ENCODE data around the gene ASPDH. TPM values are rescaled to one million over a fixed set of nuclear protein-coding genes. Genes with fewer than 3 reads are reported as not detected.

Gene ASPDH
- total and polyA plus RNA-seq, 2 of the 13 experiments (the other 11 are each of a cell fraction or from before 2014, with no cell fraction given) = 2.2 to 3.3 TPM

GRCh38 chr19:50462970-50463369, 50.7 kb downstream of the ASPDH start:
- TF ChIP-seq ZFP36L2 (CRISPR knock-in tag; IDR thresholded peaks at IDR 0.05) = no peak
- no peak for TF ChIP-seq PPARG (CRISPR knock-in tag; conservative IDR thresholded peaks at IDR 0.05)
- TF ChIP-seq ZNF672 (CRISPR knock-in tag; IDR thresholded peaks at IDR 0.05) = no peak
- no peak for TF ChIP-seq ZNF768 (CRISPR knock-in tag; IDR thresholded peaks at IDR 0.05)
- no peak for TF ChIP-seq ZNF101 (CRISPR knock-in tag; IDR thresholded peaks at IDR 0.05; ENCODE audit: borderline replicate concordance, low read depth)
- peak; percentile 67 for TF ChIP-seq ZBTB40 (IDR thresholded peaks at IDR 0.05)
- peak; percentile 98 for TF ChIP-seq ZBTB40 (CRISPR knock-in tag; IDR thresholded peaks at IDR 0.05)
- CTCF ChIA-PET (ENCODE audit: low intra/inter-chr PET ratio, low total read pairs) = no interaction called here
- Histone ChIP-seq H4K20me1 (ENCODE audit: insufficient read depth, low read length) (no peaks in the 10 kb centered on the region), H3K9me3 (ENCODE audit: low read length) (no peaks in the 10 kb centered on the region), H3K4me2 (ENCODE audit: low read depth, low read length) (no peak overlapping the region), H3K36me3 (replicated peaks in 1 of 2; ENCODE audit: control insufficient read depth in 1 of 2, insufficient read depth in 2 of 2, low read length in 2 of 2) (no peaks in the 10 kb centered on the region), H3K27me3 (ENCODE audit: control insufficient read depth in 1 of 2, insufficient read depth in 2 of 2, low read length in 2 of 2) (no peaks in the 10 kb centered on the region), H3K4me1 (ENCODE audit: insufficient read depth, low read length) (peaks cover 55% of the 10 kb centered on the region), H3K9ac (ENCODE audit: insufficient read depth, low read depth, low read length) (no peak overlapping the region), H3K4me3 (replicated peaks in 1 of 3; ENCODE audit: insufficient read depth in 1 of 3, low read depth in 2 of 3, low read length in 3 of 3) (no peak overlapping the region), H2AFZ (ENCODE audit: low read length) (no peak overlapping the region), H3K27ac (ENCODE audit: extremely low read length, insufficient read depth, low read length) (no peak overlapping the region), H3K79me2 (ENCODE audit: insufficient read depth, low read length) (no peaks in the 10 kb centered on the region)
- no peak for DNase-seq (ENCODE audit: low spot score)
- BruUV-seq (replicated peaks) = no TSS peak
- intact Hi-C loops (cut with micrococcal nuclease; ENCODE audit: unreplicated experiment) = no loop called here
- no peak for FAIRE-seq
- 52% methylated on average over 6 of the region's 7 CpGs for WGBS (ENCODE audit: low lambda C conversion rate)
- ATAC-seq = no peak
- in situ Hi-C loops (cut with HindIII; ENCODE audit: extremely low pct_ligation_motif_present, low pct_unique_long_range_greater_than_20kb) = loop anchor here (10.0 kb wide), 1 partner anchor 88 kb away; the partner anchor contains the start of gene NR1H2
- POLR2A ChIA-PET = no interaction called here

Other genes with a start within 250 kb of the ASPDH start
- gene KCNC3, start 184.5 kb downstream of the ASPDH start, total RNA-seq (2016; rRNA removed; fragmentation: Illumina TruSeq; extraction: Trizol) = 0.24 and 0.29 TPM in 2 replicates
- 1.6 and 1.7 TPM in 2 replicates for gene KCNC3, start 184.5 kb downstream of the ASPDH start, polyA plus RNA-seq (2011; rRNA removed)
- not detected in 2 replicates for gene NAPSA, start 148.3 kb downstream of the ASPDH start, total RNA-seq (2016; rRNA removed; fragmentation: Illumina TruSeq; extraction: Trizol)
- not detected in 2 replicates for gene NAPSA, start 148.3 kb downstream of the ASPDH start, polyA plus RNA-seq (2011; rRNA removed)
- gene NR1H2, start 137.5 kb downstream of the ASPDH start, total RNA-seq (2016; rRNA removed; fragmentation: Illumina TruSeq; extraction: Trizol) = 11.7 and 13.5 TPM in 2 replicates
- 10.3 and 15.9 TPM in 2 replicates for gene NR1H2, start 137.5 kb downstream of the ASPDH start, polyA plus RNA-seq (2011; rRNA removed)
- gene POLD1, start 129.6 kb downstream of the ASPDH start, total RNA-seq (2016; rRNA removed; fragmentation: Illumina TruSeq; extraction: Trizol) = 39.5 and 54.0 TPM in 2 replicates
- gene POLD1, start 129.6 kb downstream of the ASPDH start, polyA plus RNA-seq (2011; rRNA removed) = 17.4 and 18.6 TPM in 2 replicates
- gene SPIB, start 95.0 kb downstream of the ASPDH start, total RNA-seq (2016; rRNA removed; fragmentation: Illumina TruSeq; extraction: Trizol) = 0.04 TPM in 1 of 2 replicates, not detected in the other
- gene SPIB, start 95.0 kb downstream of the ASPDH start, polyA plus RNA-seq (2011; rRNA removed) = 0.04 TPM in 1 of 2 replicates, not detected in the other
- 0.67 TPM in 1 of 2 replicates, not detected in the other for gene MYBPC2, start 81.0 kb downstream of the ASPDH start, total RNA-seq (2016; rRNA removed; fragmentation: Illumina TruSeq; extraction: Trizol)
- 0.01 TPM in 1 of 2 replicates, not detected in the other for gene MYBPC2, start 81.0 kb downstream of the ASPDH start, polyA plus RNA-seq (2011; rRNA removed)
- gene EMC10, start 37.4 kb downstream of the ASPDH start, total RNA-seq (2016; rRNA removed; fragmentation: Illumina TruSeq; extraction: Trizol) = not detected in 2 replicates
- gene EMC10, start 37.4 kb downstream of the ASPDH start, polyA plus RNA-seq (2011; rRNA removed) = not detected in 2 replicates
- gene GARIN5A, start 37.1 kb downstream of the ASPDH start, total RNA-seq (2016; rRNA removed; fragmentation: Illumina TruSeq; extraction: Trizol) = not detected in 2 replicates
- not detected in 2 replicates for gene GARIN5A, start 37.1 kb downstream of the ASPDH start, polyA plus RNA-seq (2011; rRNA removed)
- 2.0 and 2.3 TPM in 2 replicates for gene JOSD2, start 2.7 kb downstream of the ASPDH start, total RNA-seq (2016; rRNA removed; fragmentation: Illumina TruSeq; extraction: Trizol)
- 4.1 and 5.2 TPM in 2 replicates for gene JOSD2, start 2.7 kb downstream of the ASPDH start, polyA plus RNA-seq (2011; rRNA removed)
- not detected in 2 replicates for gene LRRC4B, start 54.5 kb upstream of the ASPDH start, total RNA-seq (2016; rRNA removed; fragmentation: Illumina TruSeq; extraction: Trizol)
- not detected in 2 replicates for gene LRRC4B, start 54.5 kb upstream of the ASPDH start, polyA plus RNA-seq (2011; rRNA removed)
- not detected in 2 replicates for gene SYT3, start 126.0 kb upstream of the ASPDH start, total RNA-seq (2016; rRNA removed; fragmentation: Illumina TruSeq; extraction: Trizol)
- not detected in 2 replicates for gene SYT3, start 126.0 kb upstream of the ASPDH start, polyA plus RNA-seq (2011; rRNA removed)
- not detected in 2 replicates for gene C19orf81, start 135.5 kb upstream of the ASPDH start, total RNA-seq (2016; rRNA removed; fragmentation: Illumina TruSeq; extraction: Trizol)
- gene C19orf81, start 135.5 kb upstream of the ASPDH start, polyA plus RNA-seq (2011; rRNA removed) = not detected in 2 replicates
- gene SHANK1, start 205.9 kb upstream of the ASPDH start, total RNA-seq (2016; rRNA removed; fragmentation: Illumina TruSeq; extraction: Trizol) = not detected in 2 replicates
- not detected in 2 replicates for gene SHANK1, start 205.9 kb upstream of the ASPDH start, polyA plus RNA-seq (2011; rRNA removed)
- gene CLEC11A, start 209.5 kb upstream of the ASPDH start, total RNA-seq (2016; rRNA removed; fragmentation: Illumina TruSeq; extraction: Trizol) = not detected in 2 replicates
- not detected in 2 replicates for gene CLEC11A, start 209.5 kb upstream of the ASPDH start, polyA plus RNA-seq (2011; rRNA removed)